Measurements from ENCODE around the gene AK8.

The AK8 gene

GRCh38 chr9:132838291-132838690 lies 39.8 kb downstream of the AK8 start:
- H3K27me3 ChIP-seq, result no peaks in the 10 kb centered on the region
- no peaks in the 10 kb centered on the region for H3K4me1 ChIP-seq (ENCODE audit: control insufficient read depth in 1 of 2, insufficient read depth in 1 of 2, low read depth in 1 of 2, low read length in 1 of 2)
- no peak overlapping the region for H3K27ac ChIP-seq
- H3K4me3 ChIP-seq (ENCODE audit: low read depth in 1 of 2, low read length in 1 of 2), result no peak overlapping the region
- H3K9me3 ChIP-seq, result no peaks in the 10 kb centered on the region
- H3K36me3 ChIP-seq, result no peaks in the 10 kb centered on the region
- TF ChIP-seq CTCF (IDR thresholded peaks at IDR 0.05), result no peak

DNA sequence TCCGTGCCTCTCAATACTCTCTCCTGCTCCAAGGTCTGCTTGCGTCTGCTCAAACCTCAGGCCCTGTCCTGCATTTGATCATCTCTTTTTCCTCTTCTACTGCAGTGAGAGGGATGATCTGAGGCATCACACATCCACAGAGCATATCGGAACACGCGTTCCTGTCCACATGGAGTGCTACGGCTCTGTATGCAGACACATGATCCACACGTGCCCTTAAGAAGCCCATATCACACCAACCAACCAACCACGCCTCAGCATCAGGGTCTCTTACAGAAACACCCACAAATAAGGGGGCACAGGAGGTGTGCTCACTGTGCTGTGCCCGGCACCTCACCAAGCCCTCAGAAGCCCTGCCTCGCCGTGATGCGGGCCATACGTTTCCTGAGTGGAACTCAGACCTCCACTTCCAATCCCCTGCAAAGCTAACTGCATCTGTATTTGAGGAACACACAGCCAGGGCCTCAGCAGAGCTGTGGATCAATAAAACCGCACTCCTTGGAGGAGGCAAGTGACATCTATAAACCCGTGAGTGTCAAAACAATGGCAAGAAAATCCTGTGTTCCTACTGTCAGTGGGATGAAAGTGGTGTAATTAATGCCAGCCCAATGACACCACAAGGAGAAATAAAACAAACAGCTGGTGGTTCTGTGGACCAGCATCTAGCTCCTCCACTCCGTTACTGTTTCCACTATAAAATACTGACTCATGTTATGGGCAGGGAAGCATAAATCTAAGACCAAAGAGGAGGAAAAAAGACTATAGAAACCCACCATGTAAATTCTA lies 40.4 kb downstream of the AK8 start:
- no peaks in the 10 kb centered on the region for H3K36me3 ChIP-seq

DNA sequence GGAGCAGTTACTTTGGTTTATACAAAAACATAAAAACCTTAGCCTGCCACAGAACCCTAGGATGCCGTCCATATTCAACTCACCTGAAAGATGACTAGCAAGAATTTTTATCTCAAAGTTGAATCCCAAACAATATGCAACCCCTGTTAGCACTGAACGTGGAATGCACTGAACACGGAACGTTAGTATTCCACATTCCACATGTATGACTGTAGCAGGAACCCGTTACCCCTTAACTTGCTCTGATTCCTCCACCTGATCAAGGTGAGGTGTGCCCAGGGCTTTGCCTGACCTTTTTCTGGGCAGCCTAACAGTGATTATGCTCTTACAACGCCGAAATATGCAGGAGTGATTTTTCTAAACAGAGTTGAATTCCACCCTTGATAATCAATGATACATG lies 43.7 kb downstream of the AK8 start:
- no peaks in the 10 kb centered on the region for H3K27me3 ChIP-seq
- no peak overlapping the region for H3K4me3 ChIP-seq (ENCODE audit: low read depth in 1 of 2, low read length in 1 of 2)
- no peaks in the 10 kb centered on the region for H3K9me3 ChIP-seq
- no peaks in the 10 kb centered on the region for H3K4me1 ChIP-seq (ENCODE audit: control insufficient read depth in 1 of 2, insufficient read depth in 1 of 2, low read depth in 1 of 2, low read length in 1 of 2)
- H3K27ac ChIP-seq, result no peak overlapping the region
- H3K36me3 ChIP-seq, result no peaks in the 10 kb centered on the region
- TF ChIP-seq CTCF (IDR thresholded peaks at IDR 0.05), result no peak

More for the DNA sequence above, 40.4 kb downstream of the AK8 start:
- Histone ChIP-seq H3K27ac (no peak overlapping the region), H3K27me3 (no peaks in the 10 kb centered on the region), H3K9me3 (no peaks in the 10 kb centered on the region), H3K4me1 (ENCODE audit: control insufficient read depth in 1 of 2, insufficient read depth in 1 of 2, low read depth in 1 of 2, low read length in 1 of 2) (no peaks in the 10 kb centered on the region), H3K4me3 (ENCODE audit: low read depth in 1 of 2, low read length in 1 of 2) (no peak overlapping the region)
- TF ChIP-seq CTCF (IDR thresholded peaks at IDR 0.05), result no peak

DNA sequence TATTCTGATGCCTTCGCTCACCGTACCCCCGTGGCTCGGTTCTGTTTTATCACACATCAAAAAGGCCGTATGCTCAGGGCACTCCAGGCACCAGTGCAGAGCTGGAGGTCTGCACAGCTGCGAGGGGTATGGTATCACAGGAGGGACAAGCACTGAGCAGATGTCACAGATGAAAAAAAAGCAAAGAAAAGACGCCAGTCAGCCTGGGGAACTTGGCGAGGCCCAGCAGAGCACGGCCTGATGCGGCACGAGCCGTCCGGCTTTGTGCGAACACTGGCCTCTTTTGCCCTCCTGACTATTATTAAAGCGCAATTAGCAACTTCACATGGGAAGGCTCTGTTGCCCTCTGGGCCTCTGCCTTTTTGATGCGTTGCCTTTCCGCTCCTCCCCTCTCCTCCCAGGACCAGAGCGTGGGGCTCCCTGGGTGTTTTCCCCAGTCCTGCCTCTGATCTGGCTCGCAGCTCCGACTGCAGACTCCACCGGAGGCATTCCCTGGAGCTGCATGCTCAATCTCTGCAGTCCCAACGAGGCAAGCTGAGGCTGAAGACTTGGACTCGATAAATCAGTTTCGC lies 44.4 kb downstream of the AK8 start:
- no peak overlapping the region for H3K4me3 ChIP-seq (ENCODE audit: low read depth in 1 of 2, low read length in 1 of 2)
- no peaks in the 10 kb centered on the region for H3K9me3 ChIP-seq
- H3K36me3 ChIP-seq, result no peaks in the 10 kb centered on the region
- no peaks in the 10 kb centered on the region for H3K4me1 ChIP-seq (ENCODE audit: control insufficient read depth in 1 of 2, insufficient read depth in 1 of 2, low read depth in 1 of 2, low read length in 1 of 2)
- H3K27ac ChIP-seq, result no peak overlapping the region
- no peaks in the 10 kb centered on the region for H3K27me3 ChIP-seq
- TF ChIP-seq CTCF (IDR thresholded peaks at IDR 0.05), result no peak

DNA sequence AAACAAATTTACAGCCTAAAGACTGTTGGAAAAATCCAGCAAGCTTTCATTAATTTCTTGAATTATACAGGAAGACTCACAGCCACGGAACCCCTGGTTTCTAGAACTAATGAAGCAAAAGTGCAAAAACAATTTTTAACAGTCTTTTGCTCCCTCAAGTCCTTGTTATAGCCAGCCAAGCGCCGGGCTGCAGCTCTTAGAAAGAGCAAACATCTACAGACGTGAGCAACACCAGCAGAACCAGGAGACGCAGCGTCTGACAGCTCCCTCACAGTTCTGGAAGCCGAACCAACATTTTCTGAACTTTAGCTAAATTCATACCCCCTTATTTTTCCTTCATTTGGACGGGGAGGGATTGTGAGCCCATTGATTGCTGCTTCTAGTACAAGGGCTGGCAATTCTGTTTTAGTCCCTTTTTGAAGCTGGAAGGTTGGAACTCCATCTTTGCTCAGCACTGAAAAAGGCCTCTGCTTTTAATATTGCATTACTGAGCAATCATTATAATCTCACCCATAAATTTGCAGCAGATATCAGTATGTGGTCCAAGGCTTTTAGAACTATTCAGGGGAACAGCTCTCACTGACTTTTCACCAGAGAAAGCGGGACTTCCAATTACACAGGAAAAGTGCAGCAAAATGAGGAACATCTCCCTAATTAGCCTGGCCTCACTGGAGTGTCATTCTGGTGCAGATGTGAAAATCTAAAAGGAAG lies 45.8 kb downstream of the AK8 start:
- Histone ChIP-seq H3K27ac (no peak overlapping the region), H3K27me3 (no peaks in the 10 kb centered on the region)
- TF ChIP-seq CTCF (IDR thresholded peaks at IDR 0.05), result no peak

More for the DNA sequence above, 45.8 kb downstream of the AK8 start:
- H3K9me3 ChIP-seq, result no peaks in the 10 kb centered on the region
- no peak overlapping the region for H3K4me3 ChIP-seq (ENCODE audit: low read depth in 1 of 2, low read length in 1 of 2)
- H3K36me3 ChIP-seq, result no peaks in the 10 kb centered on the region
- no peaks in the 10 kb centered on the region for H3K4me1 ChIP-seq (ENCODE audit: control insufficient read depth in 1 of 2, insufficient read depth in 1 of 2, low read depth in 1 of 2, low read length in 1 of 2)
